Measurements from ENCODE around the gene CTLA4.
"Not testable (repeated sequence)": the region's sequence is repeated elsewhere in the genome, so short reads cannot be mapped to it uniquely, and the experiment has no call there.

CTLA4 gene

DNA sequence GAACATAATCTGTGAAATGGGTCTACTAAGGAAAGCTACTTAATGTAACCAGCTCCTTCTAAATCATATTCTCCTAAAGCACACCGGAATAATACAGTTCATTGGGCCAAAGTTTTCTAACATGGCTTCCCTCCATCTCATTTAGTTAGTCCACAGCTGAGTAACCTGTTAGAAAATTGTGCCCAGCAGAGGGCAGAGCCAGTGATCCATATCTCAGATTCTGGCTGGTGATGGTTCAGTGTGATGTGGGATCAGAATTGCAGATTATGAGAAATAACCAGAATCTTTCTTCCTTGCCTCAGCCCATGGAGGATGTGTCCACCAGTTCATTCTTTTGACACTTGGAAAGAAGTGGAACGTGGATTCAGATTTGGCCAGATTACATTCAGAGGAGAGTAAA, 9.4 kb upstream of the CTLA4 start:
- no peak for DNase-seq

DNA sequence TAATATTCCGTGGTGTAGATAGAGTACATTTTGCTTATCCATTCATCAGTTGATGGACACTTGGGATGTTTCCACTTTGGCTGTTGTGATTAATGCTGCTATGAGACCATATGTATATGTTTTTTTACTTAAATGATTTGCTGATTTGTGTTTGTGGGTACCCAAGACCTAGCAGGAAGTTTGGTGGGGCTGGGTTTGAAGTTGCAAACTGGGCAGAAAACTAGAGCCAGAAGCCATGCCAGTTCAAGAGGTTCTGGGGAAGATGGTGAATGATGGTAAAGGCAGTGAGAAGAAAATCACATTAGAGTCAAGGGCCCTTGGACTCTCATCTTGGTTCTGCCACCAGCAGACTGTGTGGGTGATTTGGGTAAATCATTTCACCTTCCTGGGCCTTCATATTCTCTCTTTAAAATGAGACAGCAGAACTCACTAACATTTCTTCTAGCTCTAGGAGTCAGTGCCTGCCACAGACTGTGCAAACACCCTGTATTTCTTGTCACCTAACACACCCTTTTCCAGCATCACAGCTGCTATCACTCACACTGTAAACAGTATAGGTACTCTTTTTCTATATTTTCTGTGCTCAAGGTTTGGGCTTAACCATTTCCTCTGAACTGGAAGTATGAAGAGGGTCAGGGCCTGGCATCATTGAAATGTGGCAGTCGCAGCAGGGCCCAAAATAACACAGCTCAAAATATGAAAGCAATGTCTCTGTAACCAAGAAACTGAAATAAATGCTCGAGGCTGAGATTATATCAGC, 8.4 kb upstream of the CTLA4 start:
- DNase-seq: no peak

DNA sequence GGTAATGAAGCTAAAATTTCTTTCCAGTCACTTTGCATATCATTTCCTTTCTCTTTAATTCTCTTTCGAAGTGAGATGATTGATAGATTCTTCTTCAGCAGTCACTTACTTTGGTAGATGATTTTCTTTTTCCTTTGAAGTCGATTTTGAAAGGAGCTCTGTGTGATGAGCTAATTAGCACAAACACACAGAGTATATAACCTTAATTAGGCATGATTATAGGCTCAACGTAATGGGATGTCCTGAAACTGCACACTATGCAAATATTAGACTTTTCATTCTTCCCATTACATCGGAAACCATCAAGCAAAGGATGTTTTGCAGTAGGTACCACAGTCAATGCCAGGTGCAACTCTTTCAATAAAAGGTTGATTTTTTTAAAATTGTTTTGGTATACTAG, 6.4 kb upstream of the CTLA4 start:
- no peak for DNase-seq

DNA sequence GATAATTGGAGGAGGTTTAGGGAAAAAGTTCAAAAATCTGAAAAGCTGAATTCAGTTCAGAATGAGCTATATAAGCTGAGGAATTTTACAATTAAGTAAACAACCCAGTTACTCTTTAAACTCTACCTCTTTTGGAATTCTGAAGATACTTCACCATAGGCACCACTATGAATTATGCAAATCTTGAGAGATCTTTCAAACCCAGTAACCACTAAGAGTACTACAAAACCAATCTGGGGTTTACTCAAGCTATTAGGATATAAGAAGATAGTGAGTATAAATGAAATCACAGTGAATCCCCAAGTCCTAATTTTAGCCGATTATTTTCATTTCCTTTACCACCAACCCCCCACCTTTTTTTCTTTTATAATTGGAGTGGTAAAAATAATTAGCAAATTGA, 6.0 kb upstream of the CTLA4 start:
- DNase-seq: no peak

DNA sequence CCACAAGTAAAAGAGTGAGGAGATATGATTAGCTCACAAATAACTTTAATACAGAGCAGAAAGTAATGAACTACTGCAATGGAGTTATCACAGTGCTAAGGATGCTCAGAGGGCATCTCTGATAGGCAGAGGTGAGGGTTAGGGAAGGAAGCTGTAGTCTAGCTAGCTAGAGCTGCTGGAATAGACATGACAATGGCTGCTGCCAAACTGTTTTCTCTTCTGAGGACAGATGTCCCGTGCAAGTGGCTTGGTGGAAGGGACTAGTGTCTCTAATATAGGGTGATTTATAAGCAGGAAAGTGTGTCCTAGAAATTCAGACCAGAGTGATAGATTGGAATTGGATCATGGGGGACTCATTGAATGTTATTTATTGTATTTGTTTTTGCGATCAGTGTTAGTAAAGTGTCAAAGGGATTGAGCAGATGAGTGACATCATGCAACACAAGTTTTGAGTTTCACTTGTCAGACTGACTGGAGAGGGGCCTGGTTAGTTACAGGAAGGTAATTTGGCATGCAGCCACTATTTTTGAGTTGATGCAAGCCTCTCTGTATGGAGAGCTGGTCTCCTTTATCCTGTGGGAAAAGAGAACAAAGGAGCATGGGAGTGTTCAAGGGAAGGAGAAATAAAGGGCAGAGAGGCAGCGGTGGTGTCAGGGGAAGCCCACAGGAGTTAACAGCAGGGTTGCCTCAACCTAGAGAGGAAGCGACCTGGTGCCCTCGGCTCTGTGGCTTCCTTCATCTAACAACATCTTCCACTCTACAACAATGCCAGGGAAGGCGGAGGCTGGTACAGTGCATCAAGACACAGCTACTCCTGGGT, 1.9 kb downstream of the CTLA4 start:
- DNase-seq: no peak

DNA sequence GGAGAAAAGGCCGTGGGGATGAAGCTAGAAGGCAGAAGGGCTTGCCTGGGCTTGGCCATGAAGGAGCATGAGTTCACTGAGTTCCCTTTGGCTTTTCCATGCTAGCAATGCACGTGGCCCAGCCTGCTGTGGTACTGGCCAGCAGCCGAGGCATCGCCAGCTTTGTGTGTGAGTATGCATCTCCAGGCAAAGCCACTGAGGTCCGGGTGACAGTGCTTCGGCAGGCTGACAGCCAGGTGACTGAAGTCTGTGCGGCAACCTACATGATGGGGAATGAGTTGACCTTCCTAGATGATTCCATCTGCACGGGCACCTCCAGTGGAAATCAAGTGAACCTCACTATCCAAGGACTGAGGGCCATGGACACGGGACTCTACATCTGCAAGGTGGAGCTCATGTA, 2.9 kb downstream of the CTLA4 start:
- no peak for DNase-seq

DNA sequence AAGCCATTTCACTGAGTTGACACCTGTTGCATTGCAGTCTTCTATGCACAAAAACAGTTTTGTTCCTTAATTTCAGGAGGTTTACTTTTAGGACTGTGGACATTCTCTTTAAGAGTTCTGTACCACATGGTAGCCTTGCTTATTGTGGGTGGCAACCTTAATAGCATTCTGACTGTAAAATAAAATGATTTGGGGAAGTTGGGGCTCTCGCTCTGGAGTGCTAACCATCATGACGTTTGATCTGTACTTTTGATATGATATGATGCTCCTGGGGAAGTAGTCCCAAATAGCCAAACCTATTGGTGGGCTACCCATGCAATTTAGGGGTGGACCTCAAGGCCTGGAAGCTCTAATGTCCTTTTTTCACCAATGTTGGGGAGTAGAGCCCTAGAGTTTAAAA, 3.4 kb downstream of the CTLA4 start:
- no peak for DNase-seq

DNA sequence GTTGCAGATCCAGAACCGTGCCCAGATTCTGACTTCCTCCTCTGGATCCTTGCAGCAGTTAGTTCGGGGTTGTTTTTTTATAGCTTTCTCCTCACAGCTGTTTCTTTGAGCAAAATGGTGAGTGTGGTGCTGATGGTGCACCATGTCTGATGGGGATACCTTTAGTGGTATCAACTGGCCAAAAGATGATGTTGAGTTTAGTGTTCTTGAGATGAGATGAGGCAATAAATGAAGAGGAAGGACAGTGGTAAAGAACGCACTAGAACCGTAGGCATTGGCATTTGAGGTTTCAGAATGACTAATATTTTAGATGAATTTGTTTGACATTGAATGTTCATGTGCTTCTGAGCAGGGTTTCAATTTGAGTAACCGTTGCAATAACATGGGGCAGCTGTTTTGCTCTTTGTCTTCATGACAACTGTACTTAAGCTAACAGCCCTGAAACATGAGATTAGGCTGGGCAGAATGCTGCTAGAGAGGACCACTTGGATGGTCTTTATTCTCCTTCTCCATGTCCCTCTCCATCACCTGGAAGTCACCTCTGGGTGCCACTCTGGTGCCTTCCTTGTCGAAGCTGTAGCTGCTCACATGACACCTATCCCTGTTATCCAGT, 3.9 kb downstream of the CTLA4 start:
- no peak for DNase-seq

DNA sequence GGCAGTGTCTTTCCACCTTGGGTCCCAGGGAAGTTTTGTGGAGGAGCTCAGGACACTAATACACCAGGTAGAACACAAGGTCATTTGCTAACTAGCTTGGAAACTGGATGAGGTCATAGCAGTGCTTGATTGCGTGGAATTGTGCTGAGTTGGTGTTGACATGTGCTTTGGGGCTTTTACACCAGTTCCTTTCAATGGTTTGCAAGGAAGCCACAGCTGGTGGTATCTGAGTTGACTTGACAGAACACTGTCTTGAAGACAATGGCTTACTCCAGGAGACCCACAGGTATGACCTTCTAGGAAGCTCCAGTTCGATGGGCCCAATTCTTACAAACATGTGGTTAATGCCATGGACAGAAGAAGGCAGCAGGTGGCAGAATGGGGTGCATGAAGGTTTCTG, 5.9 kb downstream of the CTLA4 start:
- DNase-seq: no peak

DNA sequence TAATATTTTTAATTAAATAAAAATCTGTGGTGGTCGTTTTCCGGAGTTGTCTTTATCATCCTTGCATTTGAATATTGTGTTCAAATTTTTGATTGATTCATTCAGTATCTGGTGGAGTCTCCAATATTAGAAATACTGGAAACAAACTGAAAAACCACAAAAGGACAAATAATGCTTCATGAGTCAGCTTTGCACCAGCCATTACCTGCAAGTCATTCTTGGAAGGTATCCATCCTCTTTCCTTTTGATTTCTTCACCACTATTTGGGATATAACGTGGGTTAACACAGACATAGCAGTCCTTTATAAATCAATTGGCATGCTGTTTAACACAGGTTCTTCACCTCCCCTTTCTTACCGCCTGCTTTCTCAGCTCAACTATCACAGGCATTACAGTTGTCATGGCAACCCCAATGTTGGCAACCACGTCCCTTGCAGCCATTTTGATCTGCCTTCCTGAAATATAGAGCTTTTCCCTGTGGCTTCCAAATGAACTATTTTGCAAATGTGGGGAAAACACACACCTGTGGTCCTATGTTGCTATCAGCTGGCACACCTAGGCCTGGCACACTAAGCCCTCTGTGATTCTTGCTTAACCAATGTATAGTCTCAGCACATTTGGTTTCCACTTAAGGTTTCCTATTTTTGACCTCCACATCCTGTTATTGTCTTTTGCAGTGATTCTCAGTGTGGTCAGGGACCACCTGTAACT, 6.5 kb downstream of the CTLA4 start:
- no peak for DNase-seq

DNA sequence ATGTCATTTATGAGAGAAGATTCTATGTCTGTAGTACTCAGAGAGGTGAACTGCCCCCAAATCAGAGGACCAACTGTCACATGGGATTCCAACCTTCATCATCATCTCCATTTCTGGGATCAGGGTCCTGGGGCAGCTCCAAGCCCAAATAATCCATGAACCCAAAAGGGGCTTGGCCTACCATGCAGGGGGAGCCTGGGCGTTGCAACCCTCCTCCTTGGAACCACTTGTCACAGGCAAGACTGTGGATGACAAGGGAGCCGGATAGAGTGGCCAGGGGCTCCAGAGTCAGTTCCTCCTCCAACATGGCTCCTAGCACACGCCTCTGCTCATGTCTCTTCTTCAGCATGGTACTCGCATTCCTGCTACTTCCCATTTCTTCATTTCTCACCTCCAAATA, 7.9 kb downstream of the CTLA4 start:
- DNase-seq: no peak

DNA sequence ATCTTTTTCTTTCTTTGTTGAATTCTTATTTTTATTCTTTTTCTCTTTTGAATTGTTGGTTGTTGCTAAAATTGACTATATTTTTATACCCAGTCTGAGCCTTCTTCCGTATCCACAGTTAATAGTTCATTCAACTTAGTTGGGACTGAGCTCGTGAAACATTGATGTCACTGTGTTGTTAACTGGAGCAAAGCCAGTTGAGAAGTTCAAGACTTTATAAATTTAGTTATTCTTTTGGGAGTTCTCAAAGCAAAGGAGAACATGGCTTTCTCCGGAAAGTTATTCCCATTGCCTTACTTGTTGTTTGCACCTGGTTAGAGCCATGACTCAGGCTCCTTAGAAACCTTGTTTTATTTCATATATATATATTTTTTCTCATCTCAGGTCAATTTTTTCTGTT, 8.8 kb downstream of the CTLA4 start:
- DNase-seq: no peak

DNA sequence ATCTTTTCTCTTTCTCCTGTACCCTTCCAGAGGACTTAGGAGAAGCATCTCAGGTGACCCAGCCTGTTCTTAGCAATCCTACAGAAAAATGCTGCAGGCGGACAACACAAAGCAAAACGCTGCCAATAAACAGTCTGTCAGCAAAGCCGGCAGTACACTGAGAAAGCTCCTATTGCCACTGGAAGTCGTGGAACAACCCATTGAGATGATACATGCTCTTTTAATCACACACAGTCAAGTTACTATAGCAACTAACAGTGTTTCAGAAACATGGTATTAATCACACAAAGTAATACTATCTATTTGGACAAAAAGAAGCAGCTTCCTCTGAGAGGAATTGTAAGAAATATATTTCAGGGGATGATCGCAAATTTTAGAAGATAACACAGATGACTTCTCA, 10.5 kb downstream of the CTLA4 start:
- DNase-seq: no peak

DNA sequence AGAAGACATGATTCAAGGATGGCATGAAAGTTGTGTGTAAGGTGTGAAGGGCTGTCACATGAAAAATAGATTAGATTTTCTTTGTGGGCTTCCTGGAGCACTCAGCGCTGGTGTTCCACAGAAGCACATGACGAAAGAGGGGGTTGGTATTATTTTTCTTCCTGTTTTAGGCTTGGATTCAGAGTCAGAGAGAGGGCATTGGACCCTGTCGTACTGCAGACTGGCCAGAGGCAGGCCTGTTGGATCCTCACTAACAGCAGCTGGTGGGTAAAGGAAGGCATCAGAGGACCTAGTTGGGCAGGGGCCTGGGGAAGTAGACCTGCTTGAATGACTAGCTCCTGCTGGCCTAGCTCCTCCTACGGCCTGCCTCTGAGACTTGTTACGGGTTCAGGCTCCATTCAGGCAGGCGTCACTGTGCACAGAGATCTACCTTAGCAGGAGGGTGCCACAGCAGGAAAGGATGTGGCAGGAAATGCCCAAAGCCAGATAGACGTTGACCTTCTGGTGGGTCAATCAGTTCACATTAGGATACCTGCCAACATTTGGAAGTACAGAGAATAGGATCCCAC, 13.1 kb downstream of the CTLA4 start:
- no peak for DNase-seq

DNA sequence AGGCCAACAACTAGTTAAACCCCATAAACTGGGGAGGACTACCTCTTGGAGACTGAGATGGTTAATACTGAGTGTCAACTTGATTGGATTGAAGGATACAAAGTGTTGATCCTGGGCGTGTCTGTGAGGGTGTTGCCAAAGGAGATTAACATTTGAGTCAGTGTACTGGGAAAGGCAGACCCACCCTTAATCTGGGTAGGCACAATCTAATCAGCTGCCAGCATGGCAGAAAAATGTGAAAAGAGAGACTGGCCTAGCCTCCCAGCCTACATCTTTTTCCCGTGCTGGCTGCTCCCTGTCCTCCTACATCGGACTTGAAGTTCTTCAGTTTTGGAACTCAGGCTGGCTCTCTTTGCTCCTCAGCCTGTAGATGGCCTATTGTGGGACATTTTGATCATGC, 13.6 kb downstream of the CTLA4 start:
- DNase-seq: not testable (repeated sequence)

DNA sequence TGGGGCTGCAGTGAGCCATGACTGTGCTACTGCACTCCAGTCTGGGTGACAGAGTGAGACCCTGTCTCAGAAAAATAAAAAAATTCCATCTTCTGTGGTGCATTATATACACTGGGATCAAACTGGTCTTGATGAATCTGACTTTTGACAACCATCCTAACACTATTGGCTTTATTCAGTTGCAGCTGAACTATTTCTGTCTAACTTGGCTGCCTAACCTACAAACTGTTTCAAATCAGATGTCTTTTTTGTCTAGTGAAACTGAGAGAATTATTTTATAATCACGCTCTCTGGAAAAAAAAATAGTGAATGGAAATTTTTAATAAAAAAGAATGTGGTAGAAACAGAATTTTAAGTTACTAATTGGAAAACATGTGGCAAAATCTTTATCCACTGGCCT, 15.0 kb downstream of the CTLA4 start:
- DNase-seq: no peak

DNA sequence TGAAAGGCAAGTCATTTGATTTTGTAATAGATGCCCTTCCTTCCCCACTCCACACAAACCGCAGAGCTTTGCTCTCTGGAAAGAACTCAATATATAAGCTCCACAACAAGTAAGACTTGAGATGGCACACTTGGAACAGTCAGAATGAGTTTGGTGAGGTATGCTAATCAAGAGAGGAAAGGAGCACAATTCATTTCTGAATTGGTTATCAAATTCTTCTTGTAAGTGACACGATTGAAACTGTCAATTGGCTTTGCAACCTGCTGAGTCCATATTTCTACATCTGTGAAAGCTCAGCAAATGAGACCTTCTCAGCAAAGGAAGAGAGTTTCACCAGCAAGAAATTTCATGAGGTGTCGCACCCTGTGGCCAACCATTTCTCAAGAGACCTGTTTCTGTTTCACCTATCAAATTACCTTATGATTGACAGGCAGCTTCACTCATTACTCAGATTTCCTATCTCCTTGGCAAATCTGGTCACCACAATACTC, 19.1 kb downstream of the CTLA4 start:
- DNase-seq: no peak

DNA sequence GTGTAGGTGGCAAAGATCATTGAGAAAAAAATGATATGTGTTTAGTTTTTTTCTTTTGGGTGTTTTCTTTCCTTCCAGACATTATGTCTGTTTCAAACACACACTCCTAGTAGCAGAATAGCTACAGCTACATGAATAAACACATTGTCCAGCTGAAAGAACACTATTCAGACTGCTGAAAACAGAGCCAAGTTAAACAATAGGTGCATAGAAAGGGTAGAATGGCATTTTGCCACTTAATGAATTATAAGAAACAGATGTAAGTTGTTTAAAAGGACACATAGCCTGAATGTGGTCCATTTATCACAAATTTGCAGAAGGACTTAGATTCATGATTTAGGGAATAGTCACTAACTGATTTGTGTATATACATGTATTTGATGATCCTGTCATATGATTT, 20.1 kb downstream of the CTLA4 start:
- DNase-seq: no peak

DNA sequence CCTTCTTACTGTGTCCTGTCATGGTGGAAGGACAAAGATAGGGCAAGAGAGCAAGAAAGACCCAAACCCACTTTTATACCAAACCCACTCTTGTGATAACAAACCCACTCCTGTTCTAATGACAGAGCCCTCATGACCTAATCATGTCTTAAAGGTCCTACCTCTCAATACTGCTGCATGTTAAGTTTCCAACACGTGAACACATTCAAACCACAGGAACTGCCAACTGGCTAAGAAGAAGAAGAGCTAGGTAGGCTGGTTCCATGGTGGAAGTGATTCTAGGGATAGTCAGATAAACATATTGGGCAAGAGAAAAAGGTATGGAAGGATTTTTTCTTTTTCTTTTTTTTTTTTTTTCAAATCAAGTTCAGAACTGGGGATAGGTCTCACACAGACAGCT, 22.0 kb downstream of the CTLA4 start:
- DNase-seq: no peak

DNA sequence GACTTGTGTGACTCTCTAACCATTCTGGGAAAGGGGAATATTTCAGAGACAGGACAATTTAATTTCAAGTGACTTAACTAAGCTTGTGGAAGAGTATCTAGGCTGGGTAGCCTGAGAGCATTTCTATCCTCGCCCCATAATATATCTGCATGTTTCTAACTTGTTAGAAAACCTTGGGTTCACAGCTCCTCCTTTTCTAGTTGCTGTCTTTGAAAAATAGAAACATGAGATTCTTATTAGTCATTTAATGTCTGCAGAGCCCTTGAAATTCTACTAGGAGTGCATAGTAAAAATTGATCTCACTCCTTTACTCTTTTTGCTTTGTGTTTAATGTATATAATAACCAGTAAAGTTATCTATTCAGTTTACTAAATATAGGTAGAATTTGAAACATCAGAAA, 22.4 kb downstream of the CTLA4 start:
- DNase-seq: no peak

DNA sequence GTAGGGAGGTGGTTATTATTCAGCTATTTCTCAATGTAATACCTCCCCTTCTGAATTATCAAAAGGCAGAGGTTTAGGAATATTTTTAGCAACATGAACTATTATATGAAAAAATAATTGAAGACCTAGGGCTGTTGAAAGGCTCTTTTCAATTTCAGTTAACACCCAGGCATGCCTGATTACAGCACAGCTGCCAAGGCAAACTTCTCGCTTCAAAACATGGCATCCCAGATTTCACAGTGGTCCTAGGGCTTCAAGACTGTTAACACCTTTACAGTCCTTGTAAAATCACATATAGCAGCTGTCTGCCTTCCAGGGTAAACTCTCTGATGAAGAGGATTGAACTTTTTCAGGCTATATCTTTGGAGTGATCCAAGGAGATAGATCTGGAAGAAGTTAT, 23.2 kb downstream of the CTLA4 start:
- DNase-seq: no peak

DNA sequence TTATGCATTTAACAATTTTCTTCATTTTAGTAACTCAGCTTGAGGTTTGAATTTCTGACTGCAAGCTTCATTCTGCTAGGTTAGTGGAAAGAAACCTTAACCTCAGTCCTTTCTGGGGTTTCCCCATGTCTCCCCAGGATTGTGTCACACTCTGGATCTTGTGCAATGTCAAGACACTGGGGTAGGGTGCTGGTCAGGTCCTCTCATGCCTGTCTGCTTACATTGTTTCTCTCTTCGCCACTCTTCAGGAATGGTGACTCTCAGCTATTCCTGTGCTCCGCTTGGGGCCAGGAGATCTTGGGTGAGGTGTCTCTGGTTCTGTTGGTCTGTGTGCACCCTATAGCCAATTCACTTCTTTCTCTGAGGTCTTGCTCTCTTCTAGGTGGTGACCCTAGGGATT, 23.9 kb downstream of the CTLA4 start:
- no peak for DNase-seq

DNA sequence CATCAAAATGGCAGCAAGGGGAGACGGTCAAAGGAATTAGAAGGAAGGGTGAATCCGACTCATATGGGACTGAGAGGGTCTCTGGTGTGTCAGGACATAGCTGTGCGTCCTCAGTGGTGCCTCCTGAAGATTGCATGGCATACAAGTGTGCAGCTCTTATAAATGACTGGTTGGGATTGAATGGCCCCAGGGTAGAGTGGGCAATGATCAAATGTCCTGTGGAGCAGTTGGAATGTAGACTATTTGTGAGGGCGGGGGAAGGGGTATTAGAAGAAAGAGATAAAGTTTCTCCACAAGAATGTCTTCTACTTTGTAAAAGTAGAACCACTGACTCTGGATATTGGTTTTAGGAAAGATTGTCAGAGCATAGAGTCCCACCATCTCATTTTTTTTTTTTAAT, 24.6 kb downstream of the CTLA4 start:
- no peak for DNase-seq

Measured in NCI-H1694 (cell line).